Lower leg skin (tissue), 4 donors: ENCODE results near the gene GYPB. TPM values are rescaled to one million over a fixed set of nuclear protein-coding genes. Genes with fewer than 3 reads are reported as not detected.
"Not testable (repeated sequence)": the region's sequence is repeated elsewhere in the genome, so short reads cannot be mapped to it uniquely, and the experiment has no call there.

Experiments used
- DNase-seq, 2 donors: peaks; one replicate each; pipeline ENCODE4 v3.0.0-alpha.2; 2019; ENCODE audit warnings: low spot score in 2 of 2
- H3K4me3 ChIP-seq: fragments of 200-600 bp; sonication (generic); 2 replicates; pipeline ENCODE4 v1.5.1; 2017; ENCODE audit warnings: mild to moderate bottlenecking, low read depth; ENCODE audit not compliant: poor library complexity, severe bottlenecking
- CTCF ChIP-seq, 3 donors: fragments of 450-650 bp; IDR thresholded peaks; one replicate each; pipeline ENCODE4 v1.5.1; 2016; ENCODE audit warnings: antibody characterized with exemption in 3 of 3, mild to moderate bottlenecking in 3 of 3, moderate library complexity in 2 of 3
- POLR2A ChIP-seq, 2 donors: fragments of 450-650 bp; IDR thresholded peaks; one replicate each; pipeline ENCODE4 v1.6.1; 2016 to 2017; ENCODE audit warnings: antibody characterized with exemption in 2 of 2, mild to moderate bottlenecking in 1 of 2, moderate library complexity in 1 of 2
- WGBS, 2 donors: methylation state at CpG; one replicate each; pipeline ENCODE4 v1.1.5; 2018; 5-methylcytosine and 5-hydroxymethylcytosine counted together
- intact Hi-C: fragments of 100-400 bp; cut with DNase I; formaldehyde crosslinking; loops from one replicate; pipeline ENCODE4 v1.15.0; 2023; ENCODE audit warnings: low total_unique reads
- total RNA-seq, 4 donors: library from RNA; depleted of rRNA; stranded (reverse); fragments of >200 nt; gene quantifications; one replicate each; pipeline ENCODE4 v1.1.0, GENCODE V29; 2016

Gene GYPB
- total RNA-seq, 4 donors from 2014 or later: not detected

GRCh38 chr4:143961075-143961474 lies 58.1 kb downstream of the GYPB start:
- no peak for DNase-seq
- TF ChIP-seq CTCF (IDR thresholded peaks at IDR 0.05) (no peak), POLR2A (IDR thresholded peaks at IDR 0.05) (no peak)
- no peak overlapping the region for H3K4me3 ChIP-seq
- intact Hi-C loops: no loop called here
- WGBS, 2 donors: 73 to 86% methylated on average over 4 of the region's 4 CpGs

GRCh38 chr4:143955306-143955705 lies 63.9 kb downstream of the GYPB start:
- 71 to 81% methylated on average over 3 of the region's 3 CpGs for WGBS, 2 donors
- H3K4me3 ChIP-seq, DNase-seq, intact Hi-C loops: not testable (repeated sequence)

GRCh38 chr4:143951458-143951972 lies 67.7 kb downstream of the GYPB start:
- DNase-seq, H3K4me3 ChIP-seq, intact Hi-C loops: not testable (repeated sequence)

GRCh38 chr4:143950967-143951366 lies 68.2 kb downstream of the GYPB start:
- DNase-seq: not testable (repeated sequence)
- WGBS, 2 donors: 92 to 93% methylated on average over 4 of the region's 4 CpGs

GRCh38 chr4:143950185-143950584 lies 69.0 kb downstream of the GYPB start:
- 33 to 46% methylated on average over 1 of the region's 1 CpG for WGBS, 2 donors
- intact Hi-C loops, DNase-seq, H3K4me3 ChIP-seq: not testable (repeated sequence)

More at GRCh38 chr4:143950967-143951366, 68.2 kb downstream of the GYPB start:
- H3K4me3 ChIP-seq, intact Hi-C loops: not testable (repeated sequence)

- 35 to 50% methylated on average over 1 of the region's 1 CpG for WGBS, 2 donors
- H3K4me3 ChIP-seq, DNase-seq, intact Hi-C loops: not testable (repeated sequence)
Measured at GRCh38 chr4:143947493-143947892, 71.7 kb downstream of the GYPB start.

Other genes starting within 250 kb of the GYPB start
- gene GYPE, start 113.8 kb downstream of the GYPB start, total RNA-seq: under 1 TPM in 1 of 4 donors, not detected in 3; 0.19 TPM
- not detected for gene GYPA, start 121.3 kb upstream of the GYPB start, total RNA-seq